ENCODE data around the gene SVEP1.
"Not testable (repeated sequence)": the region's sequence is repeated elsewhere in the genome, so short reads cannot be mapped to it uniquely, and the experiment has no call there.

SVEP1 gene

DNA sequence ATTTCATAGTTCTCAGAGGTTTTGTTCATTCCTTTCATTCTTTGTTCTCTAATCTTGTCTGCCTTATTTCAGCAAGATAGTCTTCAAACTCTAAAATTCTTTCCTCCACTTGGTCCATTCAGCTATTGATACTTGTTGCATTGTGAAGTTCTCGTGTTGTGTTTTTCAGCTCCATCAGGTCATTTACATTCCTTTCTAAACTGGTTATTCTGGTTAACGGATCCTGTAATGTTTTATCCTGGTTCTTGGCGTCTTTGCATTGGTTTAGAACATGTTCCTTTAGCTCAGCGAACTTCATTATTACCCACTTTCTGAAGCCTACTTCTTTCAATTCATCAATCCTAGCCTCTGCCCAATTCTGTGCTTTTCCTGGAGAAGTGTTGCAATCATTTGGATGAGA is 196.8 kb downstream of the SVEP1 start:
- TF ChIP-seq MYC (IDR thresholded peaks at IDR 0.05; ENCODE audit: low read depth, low read length) (no peak), CTCF (IDR thresholded peaks at IDR 0.05; ENCODE audit: low read depth, low read length) (no peak), POLR2A (IDR thresholded peaks at IDR 0.05; ENCODE audit: extremely low read depth, insufficient read length) (no peak)
- TF ChIP-seq, protein P1, sequence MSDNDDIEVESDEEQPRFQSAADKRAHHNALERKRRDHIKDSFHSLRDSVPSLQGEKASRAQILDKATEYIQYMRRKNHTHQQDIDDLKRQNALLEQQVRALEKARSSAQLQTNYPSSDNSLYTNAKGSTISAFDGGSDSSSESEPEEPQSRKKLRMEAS (IDR thresholded peaks at IDR 0.05; ENCODE audit: low read depth, low read length): no peak
- no peak for DNase-seq (ENCODE audit: low read depth)
- H3K4me3 ChIP-seq (ENCODE audit: low read depth, low read length): no peak overlapping the region

DNA sequence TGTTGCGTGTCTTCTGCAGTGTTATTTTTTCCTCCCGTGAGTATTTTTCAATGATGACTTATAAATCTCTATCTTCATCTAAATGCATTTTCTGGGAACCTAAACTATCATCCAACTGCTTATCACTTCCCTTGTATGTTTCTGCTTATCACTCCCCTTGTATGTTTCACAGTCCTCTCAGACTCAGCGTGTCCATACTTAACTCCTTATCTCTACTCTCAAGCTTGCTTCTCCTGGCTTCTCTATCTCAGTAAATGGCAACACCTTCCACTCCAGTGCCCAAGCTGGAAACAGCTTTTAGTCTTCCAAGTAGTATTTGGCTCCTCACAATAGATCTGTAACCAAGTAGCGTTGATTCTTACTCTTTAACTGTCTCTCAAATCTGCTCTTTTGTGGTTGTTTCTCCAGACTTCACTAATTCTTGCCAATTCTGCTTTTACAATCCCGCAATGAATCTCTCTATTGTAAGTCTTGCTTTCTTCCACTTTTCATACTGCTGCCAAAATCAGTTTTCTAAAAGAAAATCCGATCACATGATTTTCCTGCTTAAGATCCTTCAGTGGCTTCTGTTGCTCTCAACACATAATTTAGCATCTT is 208.0 kb downstream of the SVEP1 start:
- DNase-seq (ENCODE audit: low read depth): no peak
- TF ChIP-seq CTCF (IDR thresholded peaks at IDR 0.05; ENCODE audit: low read depth, low read length) (no peak), POLR2A (IDR thresholded peaks at IDR 0.05; ENCODE audit: extremely low read depth, insufficient read length) (no peak), MYC (IDR thresholded peaks at IDR 0.05; ENCODE audit: low read depth, low read length) (no peak)
- TF ChIP-seq, protein P1 (IDR thresholded peaks at IDR 0.05; ENCODE audit: low read depth, low read length): no peak
- no peak overlapping the region for H3K4me3 ChIP-seq (ENCODE audit: low read depth, low read length)

- TF ChIP-seq POLR2A (IDR thresholded peaks at IDR 0.05; ENCODE audit: extremely low read depth, insufficient read length): no peak
- TF ChIP-seq, protein P1 (IDR thresholded peaks at IDR 0.05; ENCODE audit: low read depth, low read length): no peak
- no peak for TF ChIP-seq CTCF (IDR thresholded peaks at IDR 0.05; ENCODE audit: low read depth, low read length)
- no peak for TF ChIP-seq MYC (IDR thresholded peaks at IDR 0.05; ENCODE audit: low read depth, low read length)
- no peak overlapping the region for H3K4me3 ChIP-seq (ENCODE audit: low read depth, low read length)
- no peak for DNase-seq (ENCODE audit: low read depth)
Observed at GRCh38 chr9:110370315-110370714, 209.2 kb downstream of the SVEP1 start.

GRCh38 chr9:110364451-110364850 is 215.1 kb downstream of the SVEP1 start:
- no peak overlapping the region for H3K4me3 ChIP-seq (ENCODE audit: low read depth, low read length)
- DNase-seq (ENCODE audit: low read depth): no peak
- TF ChIP-seq CTCF (IDR thresholded peaks at IDR 0.05; ENCODE audit: low read depth, low read length) (no peak), MYC (IDR thresholded peaks at IDR 0.05; ENCODE audit: low read depth, low read length) (no peak), POLR2A (IDR thresholded peaks at IDR 0.05; ENCODE audit: extremely low read depth, insufficient read length) (no peak)
- TF ChIP-seq, protein P1 (IDR thresholded peaks at IDR 0.05; ENCODE audit: low read depth, low read length): no peak

DNA sequence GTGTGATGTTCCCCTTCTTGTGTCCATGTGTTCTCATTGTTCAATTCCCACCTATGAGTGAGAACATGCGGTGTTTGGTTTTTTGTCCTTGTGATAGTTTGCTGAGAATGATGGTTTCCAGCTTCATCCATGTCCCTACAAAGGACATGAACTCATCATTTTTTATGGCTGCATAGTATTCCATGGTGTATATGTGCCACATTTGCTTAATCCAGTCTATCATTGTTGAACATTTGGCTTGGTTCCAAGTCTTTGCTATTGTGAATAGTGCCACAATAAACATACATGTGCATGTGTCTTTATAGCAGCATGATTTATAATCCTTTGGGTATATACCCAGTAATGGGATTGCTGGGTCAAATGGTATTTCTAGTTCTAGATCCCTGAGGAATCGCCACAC is 220.5 kb downstream of the SVEP1 start:
- H3K4me3 ChIP-seq (ENCODE audit: low read depth, low read length); DNase-seq (ENCODE audit: low read depth): not testable (repeated sequence)

GRCh38 chr9:110357505-110357904 is 222.0 kb downstream of the SVEP1 start:
- no peak overlapping the region for H3K4me3 ChIP-seq (ENCODE audit: low read depth, low read length)
- DNase-seq (ENCODE audit: low read depth): no peak
- TF ChIP-seq MYC (IDR thresholded peaks at IDR 0.05; ENCODE audit: low read depth, low read length): no peak
- TF ChIP-seq, protein P1 (IDR thresholded peaks at IDR 0.05; ENCODE audit: low read depth, low read length): no peak
- TF ChIP-seq CTCF (IDR thresholded peaks at IDR 0.05; ENCODE audit: low read depth, low read length): no peak
- TF ChIP-seq POLR2A (IDR thresholded peaks at IDR 0.05; ENCODE audit: extremely low read depth, insufficient read length): no peak
